Ovary (tissue), 9 donors: ENCODE data around the gene EXD3. TPM values are rescaled to one million over a fixed set of nuclear protein-coding genes. Genes with fewer than 3 reads are reported as not detected.
"Not testable (repeated sequence)": the region's sequence is repeated elsewhere in the genome, so short reads cannot be mapped to it uniquely, and the experiment has no call there.

ENCODE experiments used
- DNase-seq, 5 donors: peaks; one replicate each; pipeline ENCODE4 v3.0.0-alpha.2; 2019 to 2020
- H3K27ac ChIP-seq, 2 donors: fragments of 200-600 bp; one replicate each; pipeline versions ENCODE4 v1.5.1 to v1.8.0; 2019 to 2022
- H3K27me3 ChIP-seq: fragments of 200-600 bp; one replicate; pipeline ENCODE4 v1.8.0; 2022
- H3K36me3 ChIP-seq: fragments of 200-600 bp; sonication (generic); one replicate; pipeline ENCODE4 v1.5.1; 2019
- H3K4me1 ChIP-seq: one replicate; pipeline ENCODE4 v1.8.1; 2013; ENCODE audit warnings: mild to moderate bottlenecking, moderate library complexity; ENCODE audit not compliant: insufficient read depth
- H3K4me3 ChIP-seq: fragments of 200-600 bp; sonication (generic); one replicate; pipeline ENCODE4 v1.5.1; 2017
- H3K9me3 ChIP-seq, 2 donors: fragments of 200-600 bp in 1 of 2; sonication (generic) in 1 of 2; one replicate each; pipeline versions ENCODE4 v1.5.1 to v1.8.1; 2013 to 2019; ENCODE audit warnings: mild to moderate bottlenecking in 1 of 2, moderate library complexity in 1 of 2
- CTCF ChIP-seq, 3 donors: fragments of 450-650 bp in 2 of 3; fragments of 200-600 bp in 1 of 3; IDR thresholded peaks; one replicate each; pipeline versions ENCODE4 v1.5.1 to v1.8.0; 2016 to 2022; ENCODE audit warnings: antibody characterized with exemption in 3 of 3, mild to moderate bottlenecking in 1 of 3
- EP300 ChIP-seq: sonication (generic); formaldehyde crosslinking; IDR thresholded peaks from one replicate; pipeline ENCODE4 v1.6.1; 2017; ENCODE audit warnings: antibody characterized with exemption
- POLR2A ChIP-seq: fragments of 450-650 bp; IDR thresholded peaks from one replicate; pipeline ENCODE4 v1.6.1; 2017; ENCODE audit warnings: antibody characterized with exemption, mild to moderate bottlenecking, moderate library complexity
- WGBS, 3 donors: extraction: QIAGEN DNeasy Blood & Tissue Kit in 1 of 3; methylation state at CpG; one replicate each; pipeline versions ENCODE4 v1.1.5 to v1.1.7; 2013 to 2017; 5-methylcytosine and 5-hydroxymethylcytosine counted together
- intact Hi-C, 4 donors: fragments of 100-400 bp; cut with DNase I; formaldehyde crosslinking; loops; one replicate each; pipeline versions ENCODE4 v1.11.0 to v1.15.1; 2022 to 2023
- polyA plus RNA-seq, 2 donors: library from polyadenylated mRNA; stranded (reverse); fragments of 200-250 nt in 1 of 2; fragments of 350-450 nt in 1 of 2; fragmentation: Illumina TruSeq in 1 of 2; extraction: RNeasy Lipid Tissue Mini Kit (QIAGEN cat#74804) in 1 of 2; gene quantifications; one replicate each; pipeline ENCODE4 v1.2.3, GENCODE V29; 2013 to 2014
- total RNA-seq, 7 donors: library from RNA; depleted of rRNA in 2 of 7; stranded (reverse); fragments of >200 nt in 2 of 7; fragmentation: NEBNext Ultra II Directional in 3 of 7; extraction: Animal tissue kit (Norgen Biotek cat#: 25700) in 3 of 7; gene quantifications; one replicate each; pipeline versions ENCODE4 v1.1.0 to v1.2.4, GENCODE V29; 2016 to 2023
- donor health status: DM: no; HTN: no; CAD: no; lungs with moderate emphysema.
- donor health status: DM: no; HTN: no; CAD: no.
- donor health status: Bipolar disorder and iron deficiency.
- donor health status: DM: yes; HTN: yes; CAD: no.
- donor health status: DM: no; HTN: no; CAD: no.
- donor health status: DM: yes; HTN: yes; CAD: no.

EXD3 gene
- total and polyA plus RNA-seq, 9 donors = 1.0 to 30.6 (median 23.4) TPM

DNA sequence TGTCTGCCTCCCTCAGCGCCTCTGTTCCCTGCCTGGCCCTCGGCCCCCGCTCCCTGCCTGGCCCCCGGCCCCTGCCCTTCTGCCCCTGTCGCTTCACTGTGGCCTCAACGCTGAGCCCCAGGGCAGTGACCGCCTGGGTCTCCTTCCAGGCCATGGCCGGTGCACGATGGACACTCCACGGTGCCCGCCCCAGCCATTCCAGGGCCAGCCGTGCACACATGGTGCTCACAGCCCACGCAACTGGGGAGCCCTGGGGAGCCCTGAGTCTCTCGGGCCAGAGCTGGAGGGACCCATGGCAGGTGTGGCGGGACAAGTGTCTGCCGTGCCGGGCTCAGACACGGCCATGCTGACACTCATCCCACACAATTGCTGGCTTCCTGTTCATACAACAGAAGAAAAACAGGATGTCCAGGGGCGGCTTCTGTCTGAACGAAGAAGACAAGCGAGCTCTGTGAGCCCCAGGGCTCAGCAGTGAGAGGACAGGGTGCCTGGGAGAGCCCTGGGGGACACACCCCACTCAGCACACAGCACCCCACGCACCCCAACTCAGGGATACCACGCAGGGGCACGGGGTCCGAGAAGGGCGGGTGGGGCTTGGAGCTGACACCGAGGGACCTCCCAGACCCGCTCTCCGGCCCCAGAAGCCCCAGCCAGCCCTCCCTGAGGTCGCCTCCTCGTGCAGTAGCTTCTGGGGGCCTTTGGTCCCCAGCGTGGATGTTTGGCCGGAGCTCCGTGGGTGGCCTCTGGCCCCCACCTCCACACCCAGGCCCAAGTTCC is 35.7 kb downstream of the EXD3 start:
- Histone ChIP-seq H3K9me3 (no peaks in the 10 kb centered on the region), H3K4me3 (no peak overlapping the region), H3K27ac (no peak overlapping the region), H3K4me1 (no peaks in the 10 kb centered on the region), H3K36me3 (no peaks in the 10 kb centered on the region), H3K27me3 (no peaks in the 10 kb centered on the region)
- peak in 1 of 5 donors; percentile 7 for DNase-seq
- 43 to 66% (median 65%) methylated on average over 33 to 34 of the region's 34 CpGs for WGBS, 3 donors
- intact Hi-C loops = loop anchor here in 1 of 4 donors (5.0 kb wide), 1 partner anchor 615 kb away; no protein-coding TSS in a partner anchor
- TF ChIP-seq POLR2A = no peak
- no peak for TF ChIP-seq CTCF (IDR thresholded peaks at IDR 0.05)
- no peak for TF ChIP-seq EP300

- not testable (repeated sequence) for H3K9me3 ChIP-seq, H3K4me3 ChIP-seq, H3K27me3 ChIP-seq, H3K4me1 ChIP-seq, H3K27ac ChIP-seq, H3K36me3 ChIP-seq
- 80 to 84% (median 81%) methylated on average over 12 of the region's 12 CpGs for WGBS, 3 donors
- intact Hi-C loops = loop anchor here in 1 of 4 donors (5.0 kb wide), 1 partner anchor 614 kb away; no protein-coding TSS in a partner anchor
- peak in 1 of 5 donors; percentile 16 for DNase-seq
Measured at GRCh38 chr9:137386507-137387113, 36.4 kb downstream of the EXD3 start.

- TF ChIP-seq EP300 (no peak), CTCF (IDR thresholded peaks at IDR 0.05) (no peak), POLR2A (no peak)
- no peaks in the 10 kb centered on the region for H3K27me3 ChIP-seq
- WGBS, 3 donors = 88 to 93% (median 93%) methylated on average over 26 of the region's 26 CpGs
- no peak overlapping the region for H3K4me3 ChIP-seq
- no peaks in the 10 kb centered on the region for H3K9me3 ChIP-seq
- intact Hi-C loops = loop anchor here in 1 of 4 donors (5.0 kb wide), 1 partner anchor 613 kb away; no protein-coding TSS in a partner anchor
- no peaks in the 10 kb centered on the region for H3K4me1 ChIP-seq
- H3K36me3 ChIP-seq = no peaks in the 10 kb centered on the region
- peak in 1 of 5 donors; percentile 15 for DNase-seq
- H3K27ac ChIP-seq = no peak overlapping the region
Measured at GRCh38 chr9:137385061-137385655, 37.8 kb downstream of the EXD3 start.

DNA sequence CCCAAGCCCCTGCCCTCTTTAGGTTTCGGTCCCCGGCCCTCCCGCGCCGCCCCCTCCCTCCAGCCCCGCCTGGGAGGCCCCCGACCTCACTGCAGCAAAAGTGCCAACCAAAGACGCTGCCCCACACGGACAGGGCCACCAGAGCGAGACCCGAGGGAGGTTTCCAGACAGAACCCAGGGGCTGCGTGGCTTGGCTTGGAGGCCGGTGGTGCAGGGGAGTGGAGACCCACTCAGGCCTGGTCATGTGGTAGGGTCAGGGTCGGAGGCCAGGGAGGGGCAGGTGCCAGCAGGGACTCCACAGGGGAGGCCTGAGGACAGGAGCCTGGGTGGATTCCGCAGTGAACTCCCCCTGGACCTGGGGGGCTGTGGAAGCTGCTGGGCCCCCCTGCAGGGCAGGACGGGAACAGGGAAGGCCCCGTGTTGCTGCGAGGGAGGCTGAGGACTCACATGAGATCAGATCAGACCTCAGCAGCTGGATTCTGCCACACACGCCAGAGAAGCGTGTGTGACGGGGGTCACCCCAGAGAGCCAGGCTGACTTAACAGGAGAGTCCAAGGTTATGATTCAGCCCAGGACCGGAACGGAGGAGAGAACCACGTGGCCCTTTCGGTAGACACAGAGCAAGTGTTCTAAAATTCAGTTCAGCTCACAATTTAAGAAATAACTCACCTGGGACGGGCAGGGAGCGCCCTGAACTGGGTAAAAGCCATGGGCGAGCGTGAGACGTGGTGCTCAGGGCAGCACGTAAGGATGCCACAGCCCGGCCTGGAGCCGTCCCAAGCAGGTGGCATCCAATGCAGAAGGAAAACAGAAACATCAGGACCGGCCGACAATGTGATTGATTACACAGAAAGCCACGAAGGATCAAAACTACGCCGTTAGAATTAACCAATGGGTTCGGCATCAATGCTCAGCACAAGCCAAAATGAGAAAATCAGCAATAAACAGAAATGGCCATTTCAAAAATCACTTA is 38.9 kb downstream of the EXD3 start:
- TF ChIP-seq POLR2A (no peak), EP300 (no peak), CTCF (IDR thresholded peaks at IDR 0.05) (no peak)
- Histone ChIP-seq H3K9me3 (no peaks in the 10 kb centered on the region), H3K27me3 (no peaks in the 10 kb centered on the region), H3K4me1 (no peaks in the 10 kb centered on the region), H3K27ac (no peak overlapping the region), H3K4me3 (no peak overlapping the region), H3K36me3 (no peaks in the 10 kb centered on the region)
- 80 to 84% (median 82%) methylated on average over 39 of the region's 39 CpGs for WGBS, 3 donors
- intact Hi-C loops = no loop called here
- DNase-seq = peak in 4 of 5 donors; percentile 6 to 30 (median 15)
